CD8-positive, alpha-beta memory T cell (primary cell): ENCODE data around the gene OR6C65. TPM values are rescaled to one million over a fixed set of nuclear protein-coding genes. Genes with fewer than 3 reads are reported as not detected.
A peak's percentile ranks its signal among the peaks of the same experiment; 100 is the strongest.
"Not testable (repeated sequence)": the region's sequence is repeated elsewhere in the genome, so short reads cannot be mapped to it uniquely, and the experiment has no call there.

Source experiments
- CTCF ChIA-PET: fragments of 350-600 bp; sonication (Branson Sonifier 250); formaldehyde crosslinking; loops from one replicate; lab custom pipeline; 2021; ENCODE audit warnings: antibody characterized with exemption; lab: Charles Lee
- POLR2A ChIA-PET: fragments of 350-600 bp; sonication (Branson Sonifier 250); formaldehyde crosslinking; loops from one replicate; lab custom pipeline; 2021; ENCODE audit warnings: antibody characterized with exemption; lab: Charles Lee
- DNase-seq, 5 donors: peaks; one replicate each; pipeline versions ENCODE4 v3.0.0 to v3.0.0-alpha.2; 2020 to 2022; ENCODE audit warnings: mixed read lengths in 1 of 5
- H3K27ac ChIP-seq: one replicate; pipeline ENCODE4 v1.7.0; 2013; ENCODE audit warnings: low read depth, mild to moderate bottlenecking, low read length, moderate library complexity
- H3K27me3 ChIP-seq: 2 replicates; pipeline ENCODE4 v1.7.0; 2013; ENCODE audit warnings: low read length, mild to moderate bottlenecking; ENCODE audit not compliant: insufficient read depth, poor library complexity, severe bottlenecking
- H3K36me3 ChIP-seq: 2 replicates; pipeline ENCODE4 v1.7.0; 2013; ENCODE audit warnings: mild to moderate bottlenecking, low read length, moderate library complexity; ENCODE audit not compliant: insufficient read depth
- H3K4me1 ChIP-seq: 2 replicates; pipeline ENCODE4 v1.7.0; 2013; ENCODE audit warnings: mild to moderate bottlenecking, low read length, moderate library complexity; ENCODE audit not compliant: insufficient read depth
- H3K4me3 ChIP-seq: 2 replicates; pipeline ENCODE4 v1.7.0; 2013; ENCODE audit warnings: mild to moderate bottlenecking, low read length
- H3K9me3 ChIP-seq: 2 replicates; pipeline ENCODE4 v1.7.0; 2013; ENCODE audit warnings: mild to moderate bottlenecking, low read length
- H3K27ac Mint-ChIP-seq, 8 donors: one replicate each; pipeline ENCODE4 v1.8.0; 2020 to 2021; ENCODE audit warnings: mixed read lengths in 8 of 8, mild to moderate bottlenecking in 6 of 8, inconsistent platforms in 3 of 8, moderate library complexity in 3 of 8
- H3K27me3 Mint-ChIP-seq, 2 donors: one replicate each; pipeline ENCODE4 v1.8.0; 2020 to 2021; ENCODE audit warnings: mixed read lengths in 2 of 2, mild to moderate bottlenecking in 1 of 2, moderate library complexity in 1 of 2
- H3K36me3 Mint-ChIP-seq, 3 donors: one replicate each; pipeline ENCODE4 v1.8.0; 2020 to 2021; ENCODE audit warnings: mixed read lengths in 3 of 3, inconsistent platforms in 1 of 3, mild to moderate bottlenecking in 1 of 3
- H3K4me1 Mint-ChIP-seq, 3 donors: one replicate each; pipeline ENCODE4 v1.8.0; 2020 to 2021; ENCODE audit warnings: mixed read lengths in 3 of 3, inconsistent platforms in 1 of 3, mild to moderate bottlenecking in 1 of 3
- H3K4me3 Mint-ChIP-seq, 7 donors: one replicate each; pipeline ENCODE4 v1.8.0; 2020 to 2021; ENCODE audit warnings: mixed read lengths in 7 of 7, mild to moderate bottlenecking in 6 of 7, moderate library complexity in 4 of 7, inconsistent platforms in 2 of 7
- H3K9me3 Mint-ChIP-seq, 5 donors: one replicate each; pipeline ENCODE4 v1.8.0; 2020 to 2022; ENCODE audit warnings: mixed read lengths in 5 of 5, mild to moderate bottlenecking in 3 of 5, moderate library complexity in 2 of 5, inconsistent platforms in 1 of 5
- polyA plus RNA-seq: library from polyadenylated mRNA; unstranded; fragments of 300-500 nt; fragmentation: Illumina TruSeq; gene quantifications from one replicate; pipeline ENCODE4 v1.2.3, GENCODE V29; 2021
- total RNA-seq, 2 experiments: library from RNA; stranded (reverse); gene quantifications; one replicate each; pipeline ENCODE4 v1.2.3, GENCODE V29; 2021

Gene OR6C65
- total and polyA plus RNA-seq, 3 experiments from 2014 or later: not detected

- Mint-ChIP-seq H3K27me3 (peaks cover 18 to 45% of the 10 kb centered on the region in 2 donors), H3K9me3 (peaks cover 0 to 2% (median 0%) of the 10 kb centered on the region in 5 donors), H3K36me3 (no peaks in the 10 kb centered on the region), H3K4me1 (no peaks in the 10 kb centered on the region), H3K27ac (no peak within 1 kb of the TSS), H3K4me3 (no peak within 1 kb of the TSS)
- Histone ChIP-seq H3K4me1 (no peaks in the 10 kb centered on the region), H3K36me3 (no peaks in the 10 kb centered on the region), H3K9me3 (no peaks in the 10 kb centered on the region), H3K27me3 (no peaks in the 10 kb centered on the region), H3K27ac (no peak within 1 kb of the TSS), H3K4me3 (no peak within 1 kb of the TSS)
- POLR2A ChIA-PET: no interaction called here
- CTCF ChIA-PET: no interaction called here
- DNase-seq: no peak
These were observed 25.6 kb downstream of the OR6C65 start, which contains the start of gene OR6C76 for GRCh38 chr12:55425954-55426353. Gene OR6C76 (plus strand): TSS chr12:55426254. CDS start chr12:55426254, 0 bp downstream.

GRCh38 chr12:55428331-55429243 is 28.3 kb downstream of the OR6C65 start:
- DNase-seq: no peak
- Mint-ChIP-seq H3K4me1 (no peaks in the 10 kb centered on the region), H3K27ac (no peak overlapping the region), H3K27me3 (peaks cover 15 to 45% of the 10 kb centered on the region in 2 donors), H3K9me3 (peaks cover 0 to 3% (median 0%) of the 10 kb centered on the region in 5 donors), H3K4me3 (no peak overlapping the region), H3K36me3 (peaks cover 0 to 6% (median 0%) of the 10 kb centered on the region in 3 donors)
- H3K27ac ChIP-seq: no peak overlapping the region
- ChIA-PET CTCF (no interaction called here), POLR2A (no interaction called here)
- no peak overlapping the region for H3K4me3 ChIP-seq
- H3K9me3 ChIP-seq: no peaks in the 10 kb centered on the region
- H3K27me3 ChIP-seq: no peaks in the 10 kb centered on the region
- no peaks in the 10 kb centered on the region for H3K36me3 ChIP-seq
- H3K4me1 ChIP-seq: no peaks in the 10 kb centered on the region

DNA sequence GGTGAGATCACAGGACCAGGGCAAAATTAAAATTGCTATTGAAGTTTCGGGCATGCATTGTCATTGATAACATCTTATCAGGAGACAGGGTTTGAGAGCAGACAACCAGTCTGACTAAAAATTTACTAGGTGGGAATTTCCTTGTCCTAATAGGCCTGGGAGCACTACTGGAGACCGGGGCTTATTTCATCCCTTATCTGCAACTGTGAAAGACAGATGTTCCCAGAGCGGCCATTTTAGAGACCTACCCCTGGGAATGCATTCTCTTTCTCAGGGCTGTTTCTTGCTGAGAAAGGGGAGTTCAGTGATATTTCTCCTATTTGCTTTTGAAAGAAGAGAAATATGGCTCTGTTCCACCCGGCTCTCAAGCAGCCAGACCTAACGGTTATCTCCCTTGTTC is 40.9 kb downstream of the OR6C65 start:
- H3K27me3 ChIP-seq, H3K4me3 Mint-ChIP-seq, POLR2A ChIA-PET, CTCF ChIA-PET, H3K27ac Mint-ChIP-seq, H3K27ac ChIP-seq, H3K9me3 ChIP-seq, DNase-seq, H3K4me3 ChIP-seq, H3K36me3 ChIP-seq, H3K36me3 Mint-ChIP-seq, H3K4me1 Mint-ChIP-seq, H3K4me1 ChIP-seq: not testable (repeated sequence)
- peaks cover 1 to 20% of the 10 kb centered on the region in 2 donors for H3K27me3 Mint-ChIP-seq
- peaks cover 0 to 30% (median 19%) of the 10 kb centered on the region in 5 donors for H3K9me3 Mint-ChIP-seq

- peaks cover 0 to 22% (median 19%) of the 10 kb centered on the region in 5 donors for H3K9me3 Mint-ChIP-seq
- H3K27ac Mint-ChIP-seq: no peak within 1 kb of the TSS
- ChIA-PET CTCF (no interaction called here), POLR2A (no interaction called here)
- Histone ChIP-seq H3K27ac (no peak within 1 kb of the TSS), H3K36me3 (no peaks in the 10 kb centered on the region), H3K4me1 (no peaks in the 10 kb centered on the region), H3K27me3 (no peaks in the 10 kb centered on the region), H3K9me3 (no peaks in the 10 kb centered on the region), H3K4me3 (no peak within 1 kb of the TSS)
- DNase-seq: no peak
- no peaks in the 10 kb centered on the region for H3K4me1 Mint-ChIP-seq
- peaks cover 5 to 25% of the 10 kb centered on the region in 2 donors for H3K27me3 Mint-ChIP-seq
- peaks cover 0 to 4% (median 0%) of the 10 kb centered on the region in 3 donors for H3K36me3 Mint-ChIP-seq
- H3K4me3 Mint-ChIP-seq: no peak within 1 kb of the TSS
These were observed 43.4 kb downstream of the OR6C65 start, which contains the start of gene OR6C2 for GRCh38 chr12:55443776-55444175. Gene OR6C2 (plus strand): TSS chr12:55444076. CDS start chr12:55452214, 8,138 bp downstream.

GRCh38 chr12:55445357-55445756 is 45.0 kb downstream of the OR6C65 start:
- Histone ChIP-seq H3K36me3 (no peaks in the 10 kb centered on the region), H3K4me1 (no peaks in the 10 kb centered on the region), H3K27ac (no peak overlapping the region), H3K27me3 (no peaks in the 10 kb centered on the region), H3K4me3 (no peak overlapping the region), H3K9me3 (no peaks in the 10 kb centered on the region)
- no peak for DNase-seq
- Mint-ChIP-seq H3K4me1 (no peaks in the 10 kb centered on the region), H3K9me3 (peaks cover 0 to 14% (median 11%) of the 10 kb centered on the region in 5 donors), H3K27me3 (peaks cover 6 to 25% of the 10 kb centered on the region in 2 donors), H3K36me3 (peaks cover 0 to 2% (median 0%) of the 10 kb centered on the region in 3 donors), H3K4me3 (no peak overlapping the region), H3K27ac (no peak overlapping the region)
- ChIA-PET POLR2A (no interaction called here), CTCF (no interaction called here)

GRCh38 chr12:55446326-55446725 is 46.0 kb downstream of the OR6C65 start:
- CTCF ChIA-PET: no interaction called here
- POLR2A ChIA-PET: no interaction called here
- no peak overlapping the region for H3K4me3 ChIP-seq

DNA sequence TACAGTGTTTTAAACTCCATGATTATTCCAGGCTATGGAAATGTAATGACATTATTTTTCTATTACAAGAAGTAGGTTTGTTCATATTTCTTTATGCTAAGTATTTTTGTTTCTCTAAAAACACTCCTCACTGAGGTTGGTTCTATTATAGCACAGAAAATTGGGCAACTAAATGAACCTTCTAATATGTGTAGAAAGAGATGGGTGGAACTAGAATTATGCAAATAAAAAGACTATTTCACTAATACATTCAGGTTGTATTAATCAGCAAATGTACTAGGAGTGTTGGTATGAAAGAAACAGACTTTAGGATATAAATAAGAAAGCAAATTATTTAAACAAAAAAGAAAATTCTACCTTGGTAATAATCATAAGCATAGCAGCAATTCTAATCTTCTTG is 48.5 kb downstream of the OR6C65 start:
- no peaks in the 10 kb centered on the region for H3K36me3 Mint-ChIP-seq
- no peaks in the 10 kb centered on the region for H3K9me3 ChIP-seq
- H3K4me3 ChIP-seq: no peak overlapping the region
- no peaks in the 10 kb centered on the region for H3K9me3 Mint-ChIP-seq
- ChIA-PET POLR2A (no interaction called here), CTCF (no interaction called here)
- no peak overlapping the region for H3K27ac ChIP-seq
- H3K27me3 Mint-ChIP-seq: peaks cover 9 to 31% of the 10 kb centered on the region in 2 donors
- no peak overlapping the region for H3K27ac Mint-ChIP-seq
- no peak for DNase-seq
- H3K36me3 ChIP-seq: no peaks in the 10 kb centered on the region
- no peaks in the 10 kb centered on the region for H3K27me3 ChIP-seq
- H3K4me1 Mint-ChIP-seq: no peaks in the 10 kb centered on the region
- H3K4me3 Mint-ChIP-seq: no peak overlapping the region
- H3K4me1 ChIP-seq: no peaks in the 10 kb centered on the region

More at GRCh38 chr12:55446326-55446725, 46.0 kb downstream of the OR6C65 start:
- H3K27ac Mint-ChIP-seq: peak overlapping the region in 1 of 8 donors; percentile 43
- H3K4me3 Mint-ChIP-seq: no peak overlapping the region
- Histone ChIP-seq H3K27me3 (no peaks in the 10 kb centered on the region), H3K9me3 (no peaks in the 10 kb centered on the region), H3K4me1 (no peaks in the 10 kb centered on the region), H3K27ac (no peak overlapping the region), H3K36me3 (no peaks in the 10 kb centered on the region)
- peaks cover 8 to 27% of the 10 kb centered on the region in 2 donors for H3K27me3 Mint-ChIP-seq
- H3K4me1 Mint-ChIP-seq: no peaks in the 10 kb centered on the region
- no peak for DNase-seq
- no peaks in the 10 kb centered on the region for H3K36me3 Mint-ChIP-seq
- H3K9me3 Mint-ChIP-seq: peaks cover 0 to 6% (median 4%) of the 10 kb centered on the region in 5 donors
